Measurements from ENCODE around the gene DOK5. TPM values are rescaled to one million over a fixed set of nuclear protein-coding genes. Genes with fewer than 3 reads are reported as not detected.

DOK5 gene
- total and polyA plus RNA-seq, 7 donors: 7.4 to 25.5 (median 13.3) TPM

- H3K4me1 ChIP-seq: no peaks in the 10 kb centered on the region
- no peak for DNase-seq
- H3K4me3 ChIP-seq: no peak overlapping the region
- intact Hi-C loops (cut with DNase I): no loop called here
- H3K36me3 ChIP-seq (ENCODE audit: insufficient read depth in 1 of 2, low read depth in 1 of 2): no peaks in the 10 kb centered on the region
- H3K9me3 ChIP-seq: no peaks in the 10 kb centered on the region
- no peak for ATAC-seq
- WGBS, 3 donors: 84 to 91% (median 86%) methylated on average over 6 of the region's 6 CpGs
- no peaks in the 10 kb centered on the region for H3K27me3 ChIP-seq (ENCODE audit: insufficient read depth in 3 of 3, low read length in 2 of 3)
- no peak overlapping the region for H3K27ac ChIP-seq
- TF ChIP-seq, protein P1, sequence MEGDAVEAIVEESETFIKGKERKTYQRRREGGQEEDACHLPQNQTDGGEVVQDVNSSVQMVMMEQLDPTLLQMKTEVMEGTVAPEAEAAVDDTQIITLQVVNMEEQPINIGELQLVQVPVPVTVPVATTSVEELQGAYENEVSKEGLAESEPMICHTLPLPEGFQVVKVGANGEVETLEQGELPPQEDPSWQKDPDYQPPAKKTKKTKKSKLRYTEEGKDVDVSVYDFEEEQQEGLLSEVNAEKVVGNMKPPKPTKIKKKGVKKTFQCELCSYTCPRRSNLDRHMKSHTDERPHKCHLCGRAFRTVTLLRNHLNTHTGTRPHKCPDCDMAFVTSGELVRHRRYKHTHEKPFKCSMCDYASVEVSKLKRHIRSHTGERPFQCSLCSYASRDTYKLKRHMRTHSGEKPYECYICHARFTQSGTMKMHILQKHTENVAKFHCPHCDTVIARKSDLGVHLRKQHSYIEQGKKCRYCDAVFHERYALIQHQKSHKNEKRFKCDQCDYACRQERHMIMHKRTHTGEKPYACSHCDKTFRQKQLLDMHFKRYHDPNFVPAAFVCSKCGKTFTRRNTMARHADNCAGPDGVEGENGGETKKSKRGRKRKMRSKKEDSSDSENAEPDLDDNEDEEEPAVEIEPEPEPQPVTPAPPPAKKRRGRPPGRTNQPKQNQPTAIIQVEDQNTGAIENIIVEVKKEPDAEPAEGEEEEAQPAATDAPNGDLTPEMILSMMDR (IDR thresholded peaks at IDR 0.05): no peak
These were observed 101.1 kb downstream of the DOK5 start for GRCh38 chr20:54576518-54576917.

GRCh38 chr20:54577637-54578036 lies 102.2 kb downstream of the DOK5 start:
- H3K4me1 ChIP-seq: no peaks in the 10 kb centered on the region
- TF ChIP-seq, protein P1 (IDR thresholded peaks at IDR 0.05): no peak
- no peaks in the 10 kb centered on the region for H3K36me3 ChIP-seq (ENCODE audit: insufficient read depth in 1 of 2, low read depth in 1 of 2)
- H3K9me3 ChIP-seq: no peaks in the 10 kb centered on the region
- no peaks in the 10 kb centered on the region for H3K27me3 ChIP-seq (ENCODE audit: insufficient read depth in 3 of 3, low read length in 2 of 3)
- intact Hi-C loops (cut with DNase I): no loop called here
- H3K4me3 ChIP-seq: no peak overlapping the region
- H3K27ac ChIP-seq: no peak overlapping the region
- DNase-seq (no peak), ATAC-seq (no peak)

GRCh38 chr20:54585217-54585616 lies 109.8 kb downstream of the DOK5 start:
- Histone ChIP-seq H3K4me3 (no peak overlapping the region), H3K27me3 (ENCODE audit: insufficient read depth in 3 of 3, low read length in 2 of 3) (no peaks in the 10 kb centered on the region), H3K36me3 (ENCODE audit: insufficient read depth in 1 of 2, low read depth in 1 of 2) (no peaks in the 10 kb centered on the region), H3K27ac (no peak overlapping the region), H3K9me3 (no peaks in the 10 kb centered on the region), H3K4me1 (no peaks in the 10 kb centered on the region)
- TF ChIP-seq, protein P1 (IDR thresholded peaks at IDR 0.05): no peak
- DNase-seq: no peak
- no peak for ATAC-seq
- intact Hi-C loops (cut with DNase I): no loop called here
- 57 to 69% (median 64%) methylated on average over 3 of the region's 3 CpGs for WGBS, 3 donors

GRCh38 chr20:54587408-54587807 lies 112.0 kb downstream of the DOK5 start:
- no peak overlapping the region for H3K27ac ChIP-seq
- intact Hi-C loops (cut with DNase I): no loop called here
- no peaks in the 10 kb centered on the region for H3K9me3 ChIP-seq
- no peak overlapping the region for H3K4me3 ChIP-seq
- H3K27me3 ChIP-seq (ENCODE audit: insufficient read depth in 3 of 3, low read length in 2 of 3): no peaks in the 10 kb centered on the region
- peaks cover 0 to 7% of the 10 kb centered on the region in 2 donors for H3K36me3 ChIP-seq (ENCODE audit: insufficient read depth in 1 of 2, low read depth in 1 of 2)
- ATAC-seq (no peak), DNase-seq (no peak)
- TF ChIP-seq, protein P1 (IDR thresholded peaks at IDR 0.05): no peak
- WGBS, 3 donors: 83 to 89% (median 86%) methylated on average over 6 of the region's 6 CpGs
- H3K4me1 ChIP-seq: no peaks in the 10 kb centered on the region

DNA sequence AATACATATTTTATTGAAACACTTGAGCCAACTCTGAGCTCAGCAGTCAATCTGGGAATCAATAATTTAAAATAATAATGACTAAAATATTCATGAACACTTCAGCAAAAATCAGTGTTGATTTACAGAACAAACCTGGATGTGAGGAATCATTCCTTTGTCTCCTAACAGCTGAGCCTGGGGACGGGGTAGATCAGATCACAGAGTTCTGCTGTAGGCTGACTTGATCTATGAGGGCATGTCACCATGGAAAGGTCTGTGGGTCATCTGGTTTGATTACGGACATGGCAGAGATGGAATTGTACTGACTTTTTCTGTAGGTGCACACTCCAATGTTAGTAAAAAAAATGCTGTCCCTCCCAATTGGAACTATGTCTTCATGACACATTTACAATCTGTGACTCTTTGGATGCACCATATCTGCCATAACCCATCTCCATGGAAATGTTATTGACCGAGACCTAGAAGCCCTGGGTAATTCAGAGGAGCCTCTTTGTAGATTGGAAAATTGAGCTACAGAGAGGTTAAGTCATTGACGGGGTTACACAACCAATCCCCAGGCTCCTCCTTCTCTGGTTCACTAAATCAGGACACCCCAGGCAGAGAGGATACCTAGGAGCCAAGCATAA lies 114.1 kb downstream of the DOK5 start:
- H3K9me3 ChIP-seq: no peaks in the 10 kb centered on the region
- DNase-seq (no peak), ATAC-seq (no peak)
- no peak overlapping the region for H3K4me3 ChIP-seq
- no peak overlapping the region for H3K27ac ChIP-seq
- intact Hi-C loops (cut with DNase I): no loop called here
- peaks cover 0 to 15% of the 10 kb centered on the region in 2 donors for H3K36me3 ChIP-seq (ENCODE audit: insufficient read depth in 1 of 2, low read depth in 1 of 2)
- H3K27me3 ChIP-seq (ENCODE audit: insufficient read depth in 3 of 3, low read length in 2 of 3): no peaks in the 10 kb centered on the region
- WGBS, 3 donors: 86 to 93% (median 89%) methylated on average over 4 of the region's 4 CpGs
- H3K4me1 ChIP-seq: no peaks in the 10 kb centered on the region
- TF ChIP-seq, protein P1 (IDR thresholded peaks at IDR 0.05): no peak
